Thymus (tissue), 11 donors: ENCODE results near the gene ST6GALNAC6. TPM values are rescaled to one million over a fixed set of nuclear protein-coding genes. Genes with fewer than 3 reads are reported as not detected.
A peak's percentile ranks its signal among the peaks of the same experiment; 100 is the strongest.
"Not testable (repeated sequence)": the region's sequence is repeated elsewhere in the genome, so short reads cannot be mapped to it uniquely, and the experiment has no call there.

Experiments
- DNase-seq, 9 donors: peaks; one replicate each; pipeline ENCODE4 v3.0.0-alpha.2; 2013; ENCODE audit warnings: low spot score in 9 of 9, low read depth in 6 of 9, missing footprints in 1 of 9
- H3K27ac ChIP-seq, 2 donors: one replicate each; pipeline ENCODE4 v1.5.1; 2013; ENCODE audit warnings: control low read depth in 1 of 2, low read depth in 1 of 2, low read length in 1 of 2, mild to moderate bottlenecking in 1 of 2, moderate library complexity in 1 of 2
- H3K27me3 ChIP-seq, 2 donors: one replicate each; pipeline ENCODE4 v1.5.1; 2013; ENCODE audit warnings: low read length in 1 of 2; ENCODE audit not compliant: control insufficient read depth in 2 of 2, insufficient read depth in 1 of 2
- H3K36me3 ChIP-seq, 2 donors: one replicate each; pipeline ENCODE4 v1.5.1; 2013; ENCODE audit warnings: low read length in 1 of 2, mild to moderate bottlenecking in 1 of 2, moderate library complexity in 1 of 2; ENCODE audit not compliant: control insufficient read depth in 2 of 2, insufficient read depth in 2 of 2
- H3K4me1 ChIP-seq, 2 donors: one replicate each; pipeline ENCODE4 v1.5.1; 2013; ENCODE audit warnings: low read length in 2 of 2; ENCODE audit not compliant: control insufficient read depth in 2 of 2, insufficient read depth in 2 of 2
- H3K4me3 ChIP-seq, 2 donors: one replicate each; pipeline ENCODE4 v1.5.1; 2013; ENCODE audit warnings: low read length in 2 of 2, control low read depth in 1 of 2, mild to moderate bottlenecking in 1 of 2
- H3K9me3 ChIP-seq, 2 donors: one replicate each; pipeline ENCODE4 v1.5.1; 2013; ENCODE audit warnings: low read length in 1 of 2, mild to moderate bottlenecking in 1 of 2; ENCODE audit not compliant: control insufficient read depth in 2 of 2, insufficient read depth in 1 of 2
- WGBS: extraction: QIAGEN DNeasy Blood & Tissue Kit; methylation state at CpG from one replicate; pipeline ENCODE4 v1.1.7; 2013; 5-methylcytosine and 5-hydroxymethylcytosine counted together
- polyA plus RNA-seq: library from polyadenylated mRNA; stranded (reverse); fragments of 200-250 nt; gene quantifications from one replicate; pipeline ENCODE4 v1.2.3, GENCODE V29; 2013
- total RNA-seq: library from RNA; stranded (reverse); fragments of 120-200 nt; gene quantifications from one replicate; pipeline ENCODE4 v1.2.4, GENCODE V29; 2013
- donor health status: healthy.

Gene ST6GALNAC6
- total and polyA plus RNA-seq, 2 donors: 16.2 to 42.8 TPM

DNA sequence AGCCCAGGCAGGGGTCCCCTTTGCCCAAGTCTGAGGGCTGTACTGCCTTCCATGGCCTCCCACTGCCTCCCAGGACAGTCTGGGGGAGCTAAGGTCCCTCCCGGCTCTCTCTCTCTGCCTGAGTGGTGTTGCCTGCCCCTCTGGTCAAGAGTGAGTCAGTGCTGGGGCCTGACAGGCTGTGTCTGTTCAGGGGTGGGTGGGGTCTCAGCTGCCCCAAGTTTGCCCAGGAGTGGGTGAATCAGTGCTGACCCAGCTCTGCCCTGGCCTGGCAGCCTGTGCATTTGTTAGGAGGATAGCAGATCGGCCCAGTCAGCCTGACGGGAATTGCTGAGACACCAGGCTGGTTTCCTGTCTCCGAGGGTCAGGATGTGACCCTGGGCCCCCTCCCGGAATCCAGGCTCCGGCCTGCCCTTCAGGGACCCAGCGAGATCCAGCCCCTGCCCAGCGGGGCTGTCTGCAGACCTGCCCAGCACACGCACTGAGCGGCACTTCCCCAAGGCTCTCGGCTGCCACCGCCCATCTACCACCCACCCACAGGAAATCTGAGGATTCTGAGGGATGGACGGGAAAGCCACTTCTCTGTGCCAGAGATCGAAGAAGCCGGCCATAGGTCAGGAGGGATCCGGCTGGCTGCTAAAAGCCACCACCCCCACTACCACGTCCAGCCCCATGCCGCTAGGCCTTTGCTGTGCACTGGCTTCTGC is 60.9 kb downstream of the ST6GALNAC6 start:
- peak overlapping the region in 1 of 2 donors; percentile 62 for H3K27ac ChIP-seq
- peaks cover 0 to 4% of the 10 kb centered on the region in 2 donors for H3K9me3 ChIP-seq
- H3K4me3 ChIP-seq: no peak overlapping the region
- H3K27me3 ChIP-seq: peaks cover 0 to 3% of the 10 kb centered on the region in 2 donors
- H3K4me1 ChIP-seq: peaks cover 0 to 12% of the 10 kb centered on the region in 2 donors
- 86% methylated on average over 18 of the region's 18 CpGs for WGBS
- no peak for DNase-seq
- H3K36me3 ChIP-seq: peaks cover 0 to 3% of the 10 kb centered on the region in 2 donors

DNA sequence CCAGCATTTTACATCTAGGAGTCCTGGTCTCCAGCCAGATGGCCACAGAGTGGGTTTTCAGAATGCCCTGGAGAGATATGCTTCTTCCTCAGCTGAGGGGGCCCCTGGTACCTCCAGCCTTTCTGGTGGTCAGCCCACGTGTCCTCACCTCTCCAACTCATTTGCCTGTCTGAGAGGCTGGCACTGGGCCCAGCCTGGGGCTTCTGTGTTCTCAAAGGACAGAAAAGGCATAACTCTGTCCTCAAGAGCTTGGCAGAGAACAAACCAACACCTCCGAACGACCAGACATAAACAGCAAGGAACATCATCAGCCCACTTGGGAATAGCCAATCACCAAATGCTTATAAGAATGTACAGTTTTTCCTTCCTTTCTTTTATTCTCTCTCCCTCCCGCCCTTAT is 62.1 kb downstream of the ST6GALNAC6 start:
- H3K27me3 ChIP-seq: peaks cover 0 to 3% of the 10 kb centered on the region in 2 donors
- peaks cover 0 to 4% of the 10 kb centered on the region in 2 donors for H3K9me3 ChIP-seq
- WGBS: 82% methylated on average over 4 of the region's 4 CpGs
- no peak for DNase-seq
- H3K27ac ChIP-seq: no peak overlapping the region
- H3K4me1 ChIP-seq: peaks cover 0 to 14% of the 10 kb centered on the region in 2 donors
- H3K36me3 ChIP-seq: peaks cover 0 to 3% of the 10 kb centered on the region in 2 donors
- H3K4me3 ChIP-seq: no peak overlapping the region

DNA sequence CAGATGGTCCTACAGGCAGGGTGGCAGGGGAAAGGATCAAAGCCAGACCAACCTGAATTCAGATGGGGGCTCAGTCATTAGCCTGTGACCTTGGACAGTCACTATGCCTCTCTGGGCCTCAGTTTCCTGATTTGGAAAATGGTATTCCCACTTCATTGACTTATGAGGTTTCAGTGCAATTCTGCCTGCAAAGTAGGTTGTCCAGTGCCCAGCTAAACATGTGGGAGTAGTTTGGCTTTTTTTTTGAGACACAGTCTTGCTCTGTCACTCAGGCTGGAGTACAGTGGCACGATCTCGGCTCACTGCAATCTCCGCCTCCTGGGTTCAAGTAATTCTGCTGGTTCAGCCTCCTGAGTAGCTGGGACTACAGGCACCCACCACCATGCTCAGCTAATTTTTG is 62.8 kb downstream of the ST6GALNAC6 start:
- H3K4me1 ChIP-seq: peaks cover 0 to 17% of the 10 kb centered on the region in 2 donors
- not testable (repeated sequence) for DNase-seq

DNA sequence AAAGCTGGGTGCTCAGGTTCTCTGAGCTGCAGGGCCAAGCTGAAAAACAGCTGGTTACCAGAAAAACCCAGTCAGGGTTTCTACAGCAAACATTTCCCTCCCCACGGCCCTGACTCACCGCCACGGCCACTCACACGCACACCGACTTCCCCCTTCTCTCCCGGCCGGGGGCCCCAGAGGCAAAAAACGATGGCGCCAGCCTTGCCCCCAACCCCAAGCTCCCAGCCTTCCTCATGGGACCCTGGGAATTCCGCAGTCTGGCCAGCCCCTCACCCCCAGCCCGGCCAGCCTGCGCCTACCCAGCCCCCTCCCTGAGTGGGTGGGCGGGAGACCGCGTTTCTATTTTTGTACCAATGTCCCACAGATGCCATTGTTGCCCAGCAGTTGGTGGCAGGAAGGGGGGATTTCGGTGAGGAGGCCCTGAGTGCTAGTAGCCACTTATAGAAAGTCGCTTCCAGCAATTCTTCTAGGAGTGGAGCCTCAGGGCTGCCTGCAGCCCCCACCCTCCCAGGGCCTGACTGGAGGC is 63.3 kb downstream of the ST6GALNAC6 start:
- H3K4me1 ChIP-seq: peaks cover 0 to 17% of the 10 kb centered on the region in 2 donors
- no peak for DNase-seq
- WGBS: 52% methylated on average over 17 of the region's 17 CpGs

More for the DNA sequence above, 62.8 kb downstream of the ST6GALNAC6 start:
- not testable (repeated sequence) for H3K36me3 ChIP-seq, H3K4me3 ChIP-seq, H3K9me3 ChIP-seq, H3K27me3 ChIP-seq
- WGBS: 97% methylated on average over 3 of the region's 3 CpGs
- H3K27ac ChIP-seq: peak overlapping the region in 1 of 2 donors; percentile 15

More for the DNA sequence above, 63.3 kb downstream of the ST6GALNAC6 start:
- H3K27ac ChIP-seq: peak overlapping the region in 1 of 2 donors; percentile 53
- peaks cover 0 to 2% of the 10 kb centered on the region in 2 donors for H3K9me3 ChIP-seq
- peaks cover 0 to 3% of the 10 kb centered on the region in 2 donors for H3K36me3 ChIP-seq
- H3K4me3 ChIP-seq: no peak overlapping the region
- peaks cover 0 to 3% of the 10 kb centered on the region in 2 donors for H3K27me3 ChIP-seq

Other genes starting within 250 kb of the ST6GALNAC6 start
- 0.05 TPM for gene CFAP157, start 192.6 kb downstream of the ST6GALNAC6 start, total RNA-seq
- gene CFAP157, start 192.6 kb downstream of the ST6GALNAC6 start, polyA plus RNA-seq: 0.62 TPM
- 16.3 TPM for gene PTRH1, start 183.9 kb downstream of the ST6GALNAC6 start, total RNA-seq
- gene PTRH1, start 183.9 kb downstream of the ST6GALNAC6 start, polyA plus RNA-seq: 12.2 TPM
- 0.09 TPM for gene TTC16, start 183.5 kb downstream of the ST6GALNAC6 start, total RNA-seq
- gene TTC16, start 183.5 kb downstream of the ST6GALNAC6 start, polyA plus RNA-seq: 0.18 TPM
- 7.2 TPM for gene TOR2A, start 164.3 kb downstream of the ST6GALNAC6 start, total RNA-seq
- 19.3 TPM for gene TOR2A, start 164.3 kb downstream of the ST6GALNAC6 start, polyA plus RNA-seq
- gene SH2D3C, start 120.9 kb downstream of the ST6GALNAC6 start, total RNA-seq: 18.2 TPM
- gene SH2D3C, start 120.9 kb downstream of the ST6GALNAC6 start, polyA plus RNA-seq: 25.1 TPM
- gene CDK9, start 113.6 kb downstream of the ST6GALNAC6 start, total RNA-seq: 38.9 TPM
- 122 TPM for gene CDK9, start 113.6 kb downstream of the ST6GALNAC6 start, polyA plus RNA-seq
- 30.4 TPM for gene FPGS, start 96.7 kb downstream of the ST6GALNAC6 start, total RNA-seq
- gene FPGS, start 96.7 kb downstream of the ST6GALNAC6 start, polyA plus RNA-seq: 48.4 TPM
- gene ENG, start 44.9 kb downstream of the ST6GALNAC6 start, total RNA-seq: 1.7 TPM
- gene ENG, start 44.9 kb downstream of the ST6GALNAC6 start, polyA plus RNA-seq: 48.2 TPM
- 6.6 TPM for gene AK1, start 21.9 kb downstream of the ST6GALNAC6 start, total RNA-seq
- gene AK1, start 21.9 kb downstream of the ST6GALNAC6 start, polyA plus RNA-seq: 66.2 TPM
- gene ST6GALNAC4, start 17.4 kb upstream of the ST6GALNAC6 start, total RNA-seq: 8.5 TPM
- 12.8 TPM for gene ST6GALNAC4, start 17.4 kb upstream of the ST6GALNAC6 start, polyA plus RNA-seq
- gene PIP5KL1, start 31.2 kb upstream of the ST6GALNAC6 start, total RNA-seq: 0.33 TPM
- gene PIP5KL1, start 31.2 kb upstream of the ST6GALNAC6 start, polyA plus RNA-seq: 1.2 TPM
- gene DPM2, start 38.3 kb upstream of the ST6GALNAC6 start, total RNA-seq: 17.9 TPM
- 32.8 TPM for gene DPM2, start 38.3 kb upstream of the ST6GALNAC6 start, polyA plus RNA-seq
- gene EEIG1, start 81.4 kb upstream of the ST6GALNAC6 start, total RNA-seq: 12.9 TPM
- gene EEIG1, start 81.4 kb upstream of the ST6GALNAC6 start, polyA plus RNA-seq: 51.4 TPM
- gene NAIF1, start 167.7 kb upstream of the ST6GALNAC6 start, total RNA-seq: 10.9 TPM
- gene NAIF1, start 167.7 kb upstream of the ST6GALNAC6 start, polyA plus RNA-seq: 11.5 TPM
- 13.4 TPM for gene SLC25A25, start 168.6 kb upstream of the ST6GALNAC6 start, total RNA-seq
- gene SLC25A25, start 168.6 kb upstream of the ST6GALNAC6 start, polyA plus RNA-seq: 12.3 TPM
- gene PTGES2, start 228.1 kb upstream of the ST6GALNAC6 start, total RNA-seq: 51.6 TPM
- gene PTGES2, start 228.1 kb upstream of the ST6GALNAC6 start, polyA plus RNA-seq: 39.3 TPM
- 3.4 TPM for gene LCN2, start 249.8 kb upstream of the ST6GALNAC6 start, total RNA-seq
- 31.9 TPM for gene LCN2, start 249.8 kb upstream of the ST6GALNAC6 start, polyA plus RNA-seq